ENCODE data around the gene YY1AP1.
A peak's percentile ranks its signal among the peaks of the same experiment; 100 is the strongest.
"Not testable (repeated sequence)": the region's sequence is repeated elsewhere in the genome, so short reads cannot be mapped to it uniquely, and the experiment has no call there.

YY1AP1 gene

DNA sequence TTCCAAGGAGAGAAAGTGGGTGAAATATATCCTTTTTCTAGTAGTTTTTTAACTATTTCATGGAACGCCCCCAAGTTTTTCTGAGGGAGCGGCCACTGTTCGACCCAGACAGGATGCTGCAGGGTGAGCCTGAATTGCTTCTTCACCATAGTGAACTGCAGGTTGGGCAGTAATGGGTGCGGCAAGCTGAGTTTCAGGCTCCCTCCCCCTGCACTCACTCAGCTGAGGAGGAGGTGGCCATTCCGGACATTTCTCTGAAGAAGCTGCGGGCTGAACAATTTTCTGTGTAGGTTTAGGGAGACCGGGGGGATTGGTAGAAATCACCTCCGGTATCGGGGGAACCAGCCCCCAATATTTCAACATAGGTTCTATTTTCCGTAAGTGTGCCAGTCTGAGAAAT lies 8.5 kb upstream of the YY1AP1 start:
- no peak for DNase-seq (ENCODE audit: extremely low read depth in 1 of 2, low read depth in 1 of 2)

DNA sequence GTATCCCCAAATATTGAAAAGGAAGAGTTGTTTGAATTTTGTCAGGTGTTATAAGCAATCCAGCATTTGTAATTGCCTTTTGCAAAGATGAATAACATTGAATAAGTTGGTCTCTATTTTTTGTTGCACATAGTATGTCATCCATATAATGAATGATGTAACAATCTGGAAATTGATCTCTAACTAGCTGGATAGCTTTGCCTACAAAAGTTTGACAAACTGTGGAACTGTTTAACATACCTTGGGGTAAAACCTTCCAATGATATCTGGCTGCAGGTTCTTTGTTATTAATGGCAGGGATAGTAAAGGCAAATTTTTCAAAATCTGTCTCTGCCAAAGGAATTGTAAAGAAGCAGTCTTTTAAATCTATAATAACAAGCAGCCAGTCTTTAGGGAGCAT lies 8.0 kb upstream of the YY1AP1 start:
- no peak for DNase-seq (ENCODE audit: extremely low read depth in 1 of 2, low read depth in 1 of 2)

DNA sequence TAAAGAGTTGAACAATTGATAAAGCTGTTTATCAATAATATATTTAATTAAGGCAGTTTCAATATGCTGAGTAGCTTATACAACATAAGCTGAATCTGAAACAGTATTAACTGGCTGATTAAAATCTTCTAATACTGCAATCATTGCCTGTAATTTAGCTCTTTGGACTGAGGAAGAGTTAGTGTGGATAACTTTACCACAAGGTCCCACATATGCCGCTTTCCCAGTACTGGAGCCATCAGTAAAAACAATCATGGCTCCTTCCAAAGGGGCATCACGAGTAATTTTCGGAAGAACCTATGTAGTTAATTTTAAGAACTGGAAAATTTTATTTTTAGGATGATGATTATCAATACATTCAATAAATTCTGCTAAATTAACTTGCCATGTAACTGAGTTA lies 7.0 kb upstream of the YY1AP1 start:
- no peak for DNase-seq (ENCODE audit: extremely low read depth in 1 of 2, low read depth in 1 of 2)

DNA sequence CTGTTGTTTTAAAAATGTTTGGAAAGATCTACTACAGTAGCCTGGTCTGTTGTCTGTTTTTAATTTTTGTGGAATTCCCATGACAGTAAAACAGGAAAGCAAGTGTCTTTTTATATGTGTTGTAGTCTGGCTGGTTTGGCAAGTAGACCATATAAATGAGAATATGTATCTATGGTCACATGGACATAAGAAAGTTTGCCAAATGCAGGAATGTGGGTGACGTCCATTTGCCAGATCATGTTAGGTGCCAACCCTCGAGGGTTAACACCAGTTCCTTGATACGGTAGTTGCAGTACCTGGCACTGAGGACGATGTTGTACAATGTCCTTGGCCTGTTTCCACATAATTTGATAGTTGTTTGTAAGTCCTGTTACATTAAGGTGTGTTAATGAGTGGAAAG lies 6.5 kb upstream of the YY1AP1 start:
- no peak for DNase-seq (ENCODE audit: extremely low read depth in 1 of 2, low read depth in 1 of 2)

DNA sequence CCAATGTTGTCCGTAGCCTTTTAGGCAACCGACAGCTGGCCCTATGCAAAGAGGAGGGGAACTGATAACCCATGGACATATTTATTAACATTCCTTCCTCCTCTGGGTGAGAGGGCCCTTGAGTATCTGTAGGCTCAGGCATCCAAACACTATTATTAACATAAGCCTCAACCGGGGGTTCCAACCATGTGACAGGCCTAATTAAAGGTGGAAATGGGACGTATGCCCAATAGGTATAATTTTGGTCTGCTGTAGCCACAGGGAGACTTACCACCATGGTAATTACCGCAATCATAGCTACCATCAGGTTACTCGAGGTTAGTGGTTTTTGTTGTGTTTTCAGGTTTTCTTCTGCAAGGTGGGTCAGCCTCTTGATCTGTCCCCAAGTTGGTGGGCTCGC lies 5.6 kb upstream of the YY1AP1 start:
- no peak for DNase-seq (ENCODE audit: extremely low read depth in 1 of 2, low read depth in 1 of 2)

DNA sequence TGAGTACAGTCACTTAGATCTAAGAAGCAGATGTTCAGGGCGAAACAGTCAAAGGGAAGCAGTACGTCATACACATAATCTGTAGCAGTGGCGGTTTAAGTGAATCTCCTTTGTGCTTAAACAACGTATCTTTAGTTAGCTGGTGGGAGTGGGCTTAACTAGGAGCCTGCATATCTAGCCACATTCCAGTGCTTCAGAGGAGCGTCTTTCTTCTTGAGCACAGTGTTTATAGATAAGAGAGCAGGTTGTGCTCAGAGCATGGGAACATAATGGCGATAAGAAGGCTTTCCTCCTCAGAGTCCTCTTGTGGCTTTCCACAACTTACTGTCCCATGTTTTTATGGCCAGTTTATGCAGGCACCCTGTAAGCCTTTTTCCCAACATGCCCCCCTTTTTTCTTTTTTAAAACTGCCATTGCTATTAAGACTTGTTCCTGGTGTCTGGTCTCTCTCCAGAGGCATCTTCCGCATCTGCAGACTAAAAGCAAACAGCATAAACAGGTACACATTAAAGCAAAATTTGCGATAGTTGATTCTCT lies 3.5 kb upstream of the YY1AP1 start:
- DNase-seq (ENCODE audit: extremely low read depth in 1 of 2, low read depth in 1 of 2): no peak

DNA sequence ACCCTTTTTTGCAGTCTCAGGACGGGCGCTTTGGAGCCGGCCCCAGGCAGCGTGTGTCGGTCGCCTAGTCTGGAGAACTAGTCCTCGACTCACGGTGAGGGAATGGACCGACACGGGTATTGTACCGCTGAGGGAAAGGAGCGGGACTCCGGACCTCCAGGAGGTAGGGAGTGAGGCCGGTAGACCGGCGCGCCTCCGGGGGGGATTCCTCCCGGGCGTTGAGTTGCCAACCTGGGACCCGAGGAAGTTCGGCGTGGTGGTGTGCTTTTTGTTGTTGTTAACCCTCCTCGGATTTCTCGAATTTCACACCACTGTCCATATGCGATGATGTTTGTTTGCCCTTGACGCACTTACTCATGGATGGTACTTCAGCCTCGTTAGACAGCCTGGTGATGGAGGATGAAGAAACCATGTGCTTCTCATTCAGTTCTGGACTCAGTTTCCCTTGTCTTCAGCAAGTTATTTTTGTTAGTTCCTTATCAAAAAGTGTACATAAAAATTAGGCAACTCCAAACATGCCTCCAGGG lies 570 bp upstream of the YY1AP1 start, which contains the start of gene DAP3:
DAP3 (plus strand) TSS at position 11 of the 527 bp plus-strand sequence. CDS start 20,689 bp downstream, outside the sequence.
- peak in 1 of 2 donors; percentile 71 for DNase-seq (ENCODE audit: extremely low read depth in 1 of 2, low read depth in 1 of 2)

DNA sequence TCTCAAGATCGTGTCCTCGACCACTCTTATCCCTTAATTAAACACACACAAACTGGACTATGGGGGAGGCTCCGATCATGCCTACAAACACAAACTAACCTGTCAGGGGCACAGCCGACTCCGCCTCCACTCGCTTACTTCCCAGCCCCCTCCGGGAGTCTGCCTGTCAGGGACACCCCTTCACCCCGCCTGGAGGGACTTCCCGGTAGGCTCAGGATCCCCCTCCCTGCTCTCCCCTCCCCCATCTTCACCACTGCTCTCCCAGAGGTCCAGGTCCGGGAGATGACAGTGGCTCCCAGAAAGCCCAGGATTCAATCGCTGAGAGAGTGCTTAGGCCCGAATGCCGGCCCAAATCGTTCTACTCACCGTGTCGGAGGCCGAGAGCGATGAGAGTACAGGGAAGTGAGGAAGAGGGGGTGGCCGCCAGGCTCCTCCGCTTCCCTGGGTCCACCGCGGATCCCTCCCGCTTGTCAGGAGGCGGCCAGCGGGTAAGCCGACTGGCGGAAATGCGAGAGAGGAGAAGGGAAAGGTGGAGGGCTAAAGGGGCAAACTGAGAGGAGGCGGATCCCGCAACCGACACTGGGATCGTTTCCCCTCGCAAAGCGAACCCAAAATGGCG lies 760 bp downstream of the YY1AP1 start:
- DNase-seq (ENCODE audit: extremely low read depth in 1 of 2, low read depth in 1 of 2): not testable (repeated sequence)

DNA sequence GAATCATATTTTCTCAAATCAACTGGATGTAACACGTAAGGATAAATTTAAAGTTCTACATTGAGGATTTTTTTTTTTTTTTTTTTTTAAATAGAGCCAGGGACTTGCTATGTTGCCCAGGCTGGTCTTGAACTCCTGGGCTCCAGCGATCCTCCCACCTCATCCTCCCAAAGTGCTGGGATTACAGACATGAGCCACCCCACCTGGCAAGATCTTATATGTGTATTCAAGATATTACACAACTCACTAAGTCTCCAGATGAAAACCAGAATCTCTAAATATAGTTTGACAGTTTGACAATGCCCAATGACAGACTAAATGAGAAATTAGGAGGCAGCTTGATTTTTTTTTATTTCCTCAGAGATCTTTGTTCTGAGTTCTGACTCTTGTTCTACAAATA lies 6.8 kb downstream of the YY1AP1 start:
- no peak for DNase-seq (ENCODE audit: extremely low read depth in 1 of 2, low read depth in 1 of 2)

DNA sequence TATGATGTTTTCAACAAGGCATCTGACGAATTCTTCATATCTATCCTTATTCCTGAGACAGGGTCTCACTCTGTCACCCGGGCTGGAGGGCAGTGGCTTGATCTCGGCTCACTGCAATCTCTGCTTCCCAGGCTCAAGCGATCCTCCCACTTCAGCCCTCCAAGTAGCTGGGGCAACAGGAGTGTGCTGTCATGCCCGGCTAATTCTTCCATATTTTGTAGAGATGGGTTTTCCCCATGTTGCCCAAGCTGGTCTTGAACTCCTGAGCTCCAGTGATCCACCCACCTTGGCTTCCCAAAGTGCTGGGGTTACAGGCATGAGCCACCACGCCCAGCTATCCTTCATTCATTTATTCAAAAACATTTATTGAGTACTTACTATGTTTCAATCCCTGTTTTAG lies 8.0 kb downstream of the YY1AP1 start:
- no peak for DNase-seq (ENCODE audit: extremely low read depth in 1 of 2, low read depth in 1 of 2)

DNA sequence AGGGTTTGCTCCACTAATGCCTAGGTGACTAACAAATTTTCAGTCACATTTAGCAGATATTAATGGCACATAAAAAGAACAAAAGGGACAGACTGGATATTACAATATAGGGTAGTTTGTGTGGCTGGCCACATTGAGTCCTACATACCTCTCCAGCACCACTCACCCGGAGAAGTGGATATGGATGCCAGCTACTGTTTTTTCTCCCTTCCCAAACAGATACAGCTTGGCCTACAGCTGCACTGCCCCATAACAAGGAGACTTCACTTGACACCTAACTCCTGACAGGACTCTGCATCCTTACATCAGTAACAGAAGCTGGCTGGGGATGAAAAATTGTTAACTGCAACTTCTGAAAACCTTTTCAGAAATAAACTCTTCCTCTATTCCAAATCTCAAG lies 9.6 kb downstream of the YY1AP1 start:
- not testable (repeated sequence) for DNase-seq (ENCODE audit: extremely low read depth in 1 of 2, low read depth in 1 of 2)

DNA sequence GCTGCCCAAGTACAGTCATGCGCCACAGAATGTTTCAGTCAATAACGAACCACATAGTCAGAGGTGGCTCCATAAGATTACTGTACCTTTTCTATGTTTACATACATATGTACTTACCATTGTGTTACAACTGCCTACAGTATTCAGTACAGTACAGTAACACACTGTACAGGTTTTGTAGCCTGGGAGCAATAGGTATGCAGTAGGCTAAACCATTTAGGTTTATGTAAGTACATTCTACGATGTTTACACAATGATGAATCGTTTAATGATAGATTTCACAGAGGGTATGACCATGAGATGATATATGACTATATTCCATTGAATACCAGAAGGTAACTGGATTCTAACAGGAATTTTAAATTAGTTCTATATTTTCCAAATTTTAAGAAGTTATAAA lies 10.5 kb downstream of the YY1AP1 start:
- no peak for DNase-seq (ENCODE audit: extremely low read depth in 1 of 2, low read depth in 1 of 2)

DNA sequence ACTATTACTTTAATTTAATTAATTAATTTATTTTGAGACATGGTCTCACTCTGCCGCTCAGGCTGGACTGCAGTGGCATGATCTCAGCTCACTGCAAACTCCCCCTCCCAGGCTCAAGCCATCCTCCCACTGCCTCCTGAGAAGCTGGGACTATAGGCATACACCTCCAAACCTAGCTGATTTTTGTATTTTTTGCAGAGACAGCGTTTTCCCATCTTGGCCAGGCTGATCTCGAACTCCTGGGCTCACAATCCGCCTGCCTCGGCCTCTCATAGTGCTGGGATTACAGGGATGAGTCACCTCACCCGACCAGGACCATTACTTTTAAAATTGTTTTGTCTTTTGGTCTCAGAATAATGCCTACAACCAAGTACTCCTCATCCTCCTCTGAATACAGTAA lies 15.6 kb downstream of the YY1AP1 start:
- DNase-seq (ENCODE audit: extremely low read depth in 1 of 2, low read depth in 1 of 2): no peak

DNA sequence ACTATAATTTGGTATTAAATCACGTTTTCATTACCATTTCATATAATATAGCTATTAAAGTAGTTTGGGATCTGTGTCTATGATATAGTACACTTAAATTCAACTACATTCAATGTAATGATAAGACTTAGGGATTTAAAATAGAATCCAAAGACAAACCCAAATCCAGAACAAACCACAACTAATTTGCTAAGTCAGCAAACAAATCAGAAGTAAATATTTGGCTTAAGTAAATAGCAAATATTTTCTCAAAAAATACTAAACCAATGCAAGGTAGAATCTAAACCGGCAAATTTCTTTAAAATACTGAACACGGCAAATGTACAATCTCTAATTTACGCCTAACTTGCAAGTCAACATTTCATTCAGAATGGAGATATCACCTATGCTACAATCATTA lies 16.8 kb downstream of the YY1AP1 start:
- DNase-seq (ENCODE audit: extremely low read depth in 1 of 2, low read depth in 1 of 2): no peak

DNA sequence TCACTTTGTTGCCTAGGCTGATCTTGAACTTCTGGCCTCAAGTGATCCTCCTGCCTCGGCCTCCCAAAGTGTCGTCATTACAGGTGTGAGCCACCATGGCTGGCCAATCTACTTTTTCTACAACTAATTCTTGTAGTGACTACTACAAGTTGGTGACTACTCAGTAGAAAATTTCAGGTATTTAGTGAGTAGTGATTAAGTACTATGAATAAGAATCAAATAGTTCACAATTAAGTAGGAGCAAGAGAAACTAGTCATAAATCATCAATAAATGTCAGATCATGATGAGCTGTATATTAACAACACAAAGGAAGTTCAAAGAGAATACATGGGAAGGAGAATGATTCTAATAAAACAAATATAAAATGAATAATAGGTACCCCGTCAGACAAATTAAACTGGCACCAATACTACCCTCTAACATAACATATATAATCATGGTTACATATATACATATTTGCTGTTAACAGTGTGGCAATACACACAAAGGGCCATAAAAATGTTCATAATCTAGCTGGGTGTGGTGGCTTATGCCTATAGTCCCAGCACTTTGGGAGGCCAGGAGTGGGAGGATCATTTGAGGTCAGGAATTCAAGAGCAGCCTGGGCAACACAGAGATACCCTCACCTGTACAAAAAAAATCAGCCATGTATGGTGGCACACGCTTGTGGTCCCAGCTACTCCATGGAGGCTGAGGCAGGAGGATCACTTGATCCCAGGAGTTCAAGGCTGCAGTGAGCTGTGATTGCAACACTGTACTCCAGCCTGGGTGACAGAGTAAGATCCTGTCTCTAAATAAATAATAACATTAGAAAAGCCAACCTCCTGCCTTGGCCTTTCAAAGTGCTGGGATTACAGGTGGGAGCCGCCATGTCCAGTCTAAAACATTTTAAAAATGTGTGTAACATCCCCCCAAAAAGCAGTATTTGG lies 19.1 kb downstream of the YY1AP1 start:
- DNase-seq (ENCODE audit: extremely low read depth in 1 of 2, low read depth in 1 of 2): no peak

DNA sequence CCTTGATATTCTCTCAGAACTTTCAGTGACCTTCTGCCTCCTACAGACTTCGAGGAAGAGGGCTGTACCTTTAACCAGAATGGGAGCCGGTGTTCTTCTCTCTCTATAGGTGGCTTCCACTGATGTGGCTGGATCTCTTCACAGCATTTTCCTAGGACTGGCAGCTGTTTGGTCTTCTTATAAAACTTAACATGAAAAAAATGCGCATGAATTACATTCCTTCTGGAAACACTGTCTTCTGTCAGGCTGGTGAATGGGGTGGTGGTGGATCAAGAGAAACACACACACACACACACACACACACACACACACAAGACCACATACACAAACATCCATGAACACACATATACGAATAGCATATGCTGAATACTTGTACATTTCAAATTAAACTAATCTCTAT lies 27.3 kb downstream of the YY1AP1 start:
- DNase-seq (ENCODE audit: extremely low read depth in 1 of 2, low read depth in 1 of 2): not testable (repeated sequence)

DNA sequence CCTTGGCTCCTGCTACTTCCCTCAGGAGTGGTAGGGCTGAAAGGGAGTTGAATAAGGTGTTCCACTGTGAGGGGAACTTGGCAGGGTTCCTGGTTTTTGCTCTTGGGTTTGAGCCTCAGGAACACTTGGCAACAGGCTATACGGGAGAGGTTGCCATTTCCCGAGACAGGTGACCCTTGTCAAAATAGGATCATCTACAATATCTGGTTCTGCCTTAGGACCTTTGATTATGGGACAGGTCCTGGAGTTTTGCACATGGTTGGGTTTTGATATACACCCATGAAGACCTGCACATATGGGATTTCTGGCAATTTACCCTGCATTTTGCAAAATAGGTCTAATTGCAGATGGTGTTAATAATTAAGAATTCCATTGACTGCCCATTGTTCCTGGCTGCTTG lies 31.1 kb downstream of the YY1AP1 start:
- no peak for DNase-seq (ENCODE audit: extremely low read depth in 1 of 2, low read depth in 1 of 2)

DNA sequence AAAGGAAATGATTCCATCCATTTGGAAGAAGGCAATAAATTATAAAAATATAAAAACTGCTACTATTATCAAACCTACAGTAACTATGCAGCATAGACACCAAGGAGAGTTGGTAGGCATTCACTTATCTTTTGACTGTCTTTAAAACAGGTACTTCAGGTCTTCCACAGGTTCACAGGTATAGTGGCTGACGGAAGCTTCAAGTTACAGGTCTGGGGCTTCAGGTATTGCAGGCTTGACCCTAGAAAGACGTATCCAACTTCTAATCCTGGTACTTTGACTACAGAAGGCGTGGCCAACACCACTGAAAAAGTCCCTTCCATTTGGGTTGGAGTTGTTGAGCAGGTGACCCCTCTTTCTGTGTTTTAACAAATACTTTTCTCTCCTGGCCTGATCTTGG lies 35.6 kb downstream of the YY1AP1 start:
- no peak for DNase-seq (ENCODE audit: extremely low read depth in 1 of 2, low read depth in 1 of 2)

DNA sequence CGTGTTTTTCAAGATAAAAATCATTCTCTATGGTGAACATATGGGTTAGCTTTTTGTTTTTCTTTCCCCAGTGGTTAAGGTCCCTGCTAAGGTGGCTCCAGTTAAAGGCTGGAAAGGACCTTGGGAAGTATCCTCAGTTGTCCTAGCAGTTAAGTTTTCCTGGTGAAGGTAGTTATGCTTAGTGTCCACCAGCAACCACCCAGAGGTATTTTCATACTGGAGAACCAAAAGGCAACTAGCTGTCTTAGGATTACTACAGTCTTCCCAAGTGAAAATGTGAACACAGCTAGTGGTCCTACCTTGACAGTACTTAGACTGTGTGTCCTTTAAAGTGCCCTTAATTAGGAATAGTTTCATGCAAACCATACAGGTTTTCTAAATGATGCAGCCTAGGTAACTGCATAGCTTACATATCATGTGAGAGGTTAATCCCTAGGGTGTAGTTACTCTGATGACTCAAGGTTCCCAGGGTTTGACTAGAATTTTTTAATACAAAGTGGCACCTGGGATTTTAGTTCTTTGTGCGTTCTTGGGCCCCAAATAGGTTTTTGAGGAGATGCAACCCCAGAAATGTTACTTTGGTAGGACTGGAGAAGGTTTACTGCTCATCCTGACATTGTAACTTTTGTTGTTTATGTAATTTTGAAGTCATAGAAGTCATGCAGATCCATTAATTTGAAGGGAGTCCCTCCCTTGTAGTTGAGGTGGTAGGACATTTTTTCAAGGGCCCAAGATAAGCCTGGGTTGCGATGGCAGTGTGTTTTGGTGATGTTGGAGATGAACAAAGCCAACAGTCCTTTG lies 36.5 kb downstream of the YY1AP1 start:
- no peak for DNase-seq (ENCODE audit: extremely low read depth in 1 of 2, low read depth in 1 of 2)

DNA sequence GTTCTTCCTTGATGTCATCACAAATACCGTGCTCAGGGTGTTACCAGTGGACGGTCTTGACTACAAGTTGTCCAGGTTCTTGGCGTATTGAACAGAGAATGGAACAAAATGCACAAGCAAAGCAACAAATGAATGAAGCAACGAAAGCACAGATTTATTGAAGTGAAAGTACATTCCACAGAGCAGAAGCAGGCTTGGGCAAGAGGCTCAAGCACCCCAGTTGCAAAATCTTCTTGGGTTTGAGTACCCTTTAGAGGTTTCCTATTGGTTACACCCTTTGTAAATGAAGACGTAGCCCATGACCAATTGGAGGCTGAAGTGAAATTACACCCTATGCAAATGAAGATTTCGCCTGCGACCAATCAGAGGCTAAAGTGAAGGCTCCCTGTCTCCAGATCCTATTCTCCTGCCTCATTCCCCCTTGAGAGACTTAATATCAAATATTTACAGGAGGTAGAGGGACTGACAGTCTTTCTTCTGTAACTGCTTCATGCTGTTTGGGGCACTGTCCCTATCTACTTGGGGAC lies 38.3 kb downstream of the YY1AP1 start:
- DNase-seq (ENCODE audit: extremely low read depth in 1 of 2, low read depth in 1 of 2): no peak

DNA sequence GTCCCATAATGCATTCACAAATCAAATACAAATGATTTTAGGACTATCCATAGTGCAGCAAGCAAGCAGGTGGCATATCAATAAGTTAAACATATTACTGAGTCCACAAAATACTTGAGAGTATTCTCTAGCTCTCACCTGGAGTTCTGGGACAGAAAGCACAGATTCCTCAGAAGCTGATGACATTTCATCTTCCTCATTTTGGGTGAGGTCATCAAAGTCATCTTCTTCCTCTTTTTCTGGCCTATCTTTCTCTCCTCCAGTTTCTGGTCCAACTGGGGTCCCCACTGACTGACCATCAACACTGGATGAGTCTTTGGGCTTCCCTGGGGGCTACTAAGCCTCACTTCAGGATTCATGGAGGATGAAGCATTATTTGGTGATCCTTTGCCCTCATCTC lies 38.9 kb downstream of the YY1AP1 start:
- DNase-seq (ENCODE audit: extremely low read depth in 1 of 2, low read depth in 1 of 2): no peak
